LHCN-M2 (cell line): ENCODE results near the gene ABR. TPM values are rescaled to one million over a fixed set of nuclear protein-coding genes. Genes with fewer than 3 reads are reported as not detected.

ENCODE experiments used
- DNase-seq: peaks from one replicate; pipeline ENCODE4 v3.0.0-alpha.2; 2012; ENCODE audit warnings: low read depth
- total RNA-seq: library from RNA; depleted of rRNA; stranded (reverse); fragments of >200 nt; gene quantifications from 2 replicates; pipeline ENCODE4 v1.2.3, GENCODE V29; 2014; rRNA removed

Gene ABR
- total RNA-seq, 1 experiment from 2014 or later, result 79.6 TPM

DNA sequence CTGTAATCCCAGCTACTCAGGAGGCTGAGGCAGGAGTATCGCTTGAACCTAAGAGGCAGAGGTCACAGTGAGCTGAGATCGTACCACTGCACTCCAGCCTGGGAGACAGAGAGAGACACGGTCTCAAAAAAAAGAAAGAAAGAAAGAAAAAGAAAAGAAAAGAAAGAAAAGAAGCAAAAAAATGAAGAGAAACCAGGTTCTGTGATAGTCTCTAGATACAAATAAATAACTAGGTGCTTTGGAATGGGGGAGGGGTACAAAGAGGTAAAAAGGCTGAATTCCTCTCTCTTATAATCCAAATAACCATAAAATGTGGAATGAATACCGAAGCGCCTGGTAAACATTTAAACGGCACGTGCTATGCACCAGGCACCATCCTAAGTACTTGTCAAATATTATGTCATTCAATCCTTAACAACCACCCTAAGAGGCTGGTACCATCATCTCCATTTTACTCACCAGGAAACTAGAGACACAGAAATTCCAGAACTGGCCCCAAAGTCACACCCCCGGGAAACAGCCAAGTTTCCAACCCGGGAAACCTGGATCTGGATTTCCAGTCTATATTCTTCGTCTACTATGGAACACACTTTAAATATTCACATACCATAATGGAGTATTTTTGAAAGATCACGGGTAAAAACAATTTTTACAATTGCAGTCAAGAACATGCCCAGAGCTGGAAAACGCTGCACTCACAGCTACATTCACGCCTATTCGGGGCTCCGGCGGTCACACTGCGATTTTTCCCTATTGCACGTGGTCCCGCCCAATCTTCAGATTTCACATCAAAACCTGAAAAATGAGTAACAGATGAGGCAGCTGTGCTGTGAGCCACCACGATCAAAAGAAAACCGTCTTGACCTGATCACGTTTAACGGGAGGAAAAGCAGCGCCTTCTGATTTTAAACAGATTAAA, 210.7 kb downstream of the ABR start:
- peak; percentile 59 for DNase-seq

DNA sequence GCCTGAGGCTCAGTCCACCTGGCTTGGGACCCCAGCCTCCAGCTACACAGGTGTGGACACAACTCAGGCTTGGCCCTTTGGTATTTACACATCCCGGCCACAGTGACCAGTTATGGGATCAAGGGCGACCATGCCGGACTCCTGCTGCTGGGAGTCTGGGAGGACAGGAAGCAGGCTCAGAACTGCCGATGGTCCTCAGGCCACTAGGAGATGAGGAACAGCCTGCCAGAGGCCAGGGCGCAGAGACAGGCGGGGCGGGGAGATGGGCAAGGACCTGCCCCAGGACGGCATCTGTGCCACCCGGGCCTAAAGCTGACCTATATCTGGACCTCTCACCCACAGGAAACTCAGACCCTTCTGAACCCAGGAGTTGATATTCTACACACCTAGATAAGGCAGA, 212.7 kb downstream of the ABR start:
- DNase-seq, result no peak

DNA sequence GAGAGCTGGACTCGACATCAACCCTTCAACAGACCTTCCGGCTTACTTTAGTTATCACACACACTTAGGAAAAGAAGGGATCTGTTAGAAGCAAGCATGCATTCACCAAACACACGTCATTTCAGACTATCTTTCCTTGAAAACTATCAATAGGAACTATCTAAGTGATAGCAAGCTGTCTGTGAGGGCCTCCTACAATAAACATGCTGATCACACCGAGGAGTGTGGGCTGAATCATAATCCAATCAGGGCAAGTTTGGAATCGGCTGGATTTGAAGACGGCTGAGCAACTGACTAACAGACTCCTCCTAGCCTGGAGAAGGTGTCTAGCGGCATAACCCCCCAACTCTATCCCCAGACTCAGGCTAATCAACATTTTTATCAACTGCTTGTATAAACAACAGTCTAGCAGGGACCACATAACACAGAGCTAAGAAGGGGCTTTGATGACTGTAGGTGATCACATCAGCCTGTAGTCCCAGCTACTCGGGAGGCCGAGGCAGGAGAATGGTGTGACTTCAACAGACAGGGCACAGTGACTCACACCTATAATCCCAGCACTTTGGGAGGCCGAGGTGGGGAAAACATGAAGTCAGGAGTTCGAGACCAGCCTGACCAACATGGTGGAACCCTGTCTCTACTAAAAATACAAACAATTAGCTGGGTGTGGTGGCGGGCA, 214.3 kb downstream of the ABR start:
- no peak for DNase-seq

GRCh38 chr17:964876-965275, 214.9 kb downstream of the ABR start:
- no peak for DNase-seq

GRCh38 chr17:962670-963069, 217.1 kb downstream of the ABR start:
- no peak for DNase-seq

- no peak for DNase-seq
Measured at GRCh38 chr17:962166-962565, 217.6 kb downstream of the ABR start.

DNA sequence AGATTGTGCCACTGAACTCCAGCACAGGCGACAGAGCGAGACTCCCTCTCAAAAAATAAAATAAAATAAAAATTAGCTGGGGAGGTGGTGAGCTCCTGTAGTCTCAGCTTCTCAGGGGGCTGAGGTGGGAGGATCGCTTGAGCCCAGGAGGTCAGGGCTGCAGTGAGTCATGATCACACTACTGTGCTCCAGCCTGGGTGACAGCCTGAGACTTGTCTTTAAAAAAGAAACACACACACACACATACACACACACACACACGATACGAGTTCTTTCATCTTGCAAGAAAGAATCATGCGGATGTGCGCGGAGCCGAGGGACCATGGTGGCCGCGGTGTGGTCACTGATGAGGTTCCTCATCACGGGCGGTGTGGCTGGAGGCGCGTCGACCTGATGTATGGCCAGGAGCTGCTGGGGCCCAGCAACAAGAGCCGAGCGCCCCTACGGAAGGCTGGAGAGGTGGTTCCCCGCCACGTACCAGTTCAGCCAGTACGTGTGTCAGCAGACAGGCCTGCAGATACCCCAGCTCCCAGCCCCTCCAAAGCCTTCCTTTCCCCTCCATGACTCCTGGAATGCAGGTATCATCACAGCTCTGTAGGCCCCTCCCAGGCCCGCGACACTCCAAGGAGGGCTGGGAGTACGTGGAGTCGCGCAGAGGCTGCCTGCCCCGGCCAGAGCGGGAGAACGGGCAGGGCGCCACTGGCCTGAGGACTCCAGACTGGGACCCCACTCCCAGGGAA, 220.9 kb downstream of the ABR start:
- DNase-seq, result no peak

DNA sequence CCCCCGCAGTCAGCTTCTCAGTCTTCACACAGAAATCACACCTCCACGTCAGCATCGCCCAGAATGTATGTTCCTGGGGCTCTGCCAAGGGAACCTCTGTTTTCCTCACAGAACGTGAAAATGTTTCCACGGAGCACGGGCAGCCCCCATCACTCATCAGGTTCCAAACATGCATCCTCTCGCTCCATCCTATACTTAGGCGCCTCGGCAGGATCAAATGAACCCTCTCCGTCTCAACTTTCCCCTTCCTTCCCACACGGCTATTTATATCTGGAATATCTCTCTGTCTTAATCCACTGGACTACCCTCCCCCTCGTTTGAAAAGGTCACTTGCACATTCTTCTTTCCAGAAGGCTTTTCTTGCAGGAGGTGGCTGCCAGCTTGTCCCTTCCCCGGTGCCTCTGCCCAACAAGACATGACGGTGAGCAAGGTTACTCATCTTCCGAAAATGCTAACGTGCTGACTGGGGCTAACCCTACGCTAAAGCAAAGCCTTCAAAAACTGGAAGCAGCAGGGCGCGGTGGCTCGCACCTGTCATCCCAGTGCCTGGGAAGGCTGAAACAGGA, 221.8 kb downstream of the ABR start:
- no peak for DNase-seq

DNA sequence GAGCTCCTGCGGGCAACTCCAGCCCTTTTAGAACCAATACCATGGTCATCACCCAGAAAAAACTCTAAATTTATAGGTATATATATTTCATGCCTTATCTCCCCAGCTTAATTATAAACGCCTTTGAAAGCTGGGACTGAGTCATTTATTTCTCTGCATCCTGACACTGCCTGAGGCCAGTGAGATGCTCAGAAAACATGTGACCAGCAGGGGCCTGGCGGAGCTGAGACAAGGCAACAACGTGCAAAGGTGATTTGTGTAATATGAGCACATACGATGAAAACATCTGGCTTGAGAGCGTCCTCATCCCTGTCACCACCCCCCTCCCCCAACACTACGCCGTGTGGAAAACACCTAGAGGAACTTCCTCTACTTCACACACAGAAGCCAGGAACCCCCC, 222.9 kb downstream of the ABR start:
- no peak for DNase-seq

DNA sequence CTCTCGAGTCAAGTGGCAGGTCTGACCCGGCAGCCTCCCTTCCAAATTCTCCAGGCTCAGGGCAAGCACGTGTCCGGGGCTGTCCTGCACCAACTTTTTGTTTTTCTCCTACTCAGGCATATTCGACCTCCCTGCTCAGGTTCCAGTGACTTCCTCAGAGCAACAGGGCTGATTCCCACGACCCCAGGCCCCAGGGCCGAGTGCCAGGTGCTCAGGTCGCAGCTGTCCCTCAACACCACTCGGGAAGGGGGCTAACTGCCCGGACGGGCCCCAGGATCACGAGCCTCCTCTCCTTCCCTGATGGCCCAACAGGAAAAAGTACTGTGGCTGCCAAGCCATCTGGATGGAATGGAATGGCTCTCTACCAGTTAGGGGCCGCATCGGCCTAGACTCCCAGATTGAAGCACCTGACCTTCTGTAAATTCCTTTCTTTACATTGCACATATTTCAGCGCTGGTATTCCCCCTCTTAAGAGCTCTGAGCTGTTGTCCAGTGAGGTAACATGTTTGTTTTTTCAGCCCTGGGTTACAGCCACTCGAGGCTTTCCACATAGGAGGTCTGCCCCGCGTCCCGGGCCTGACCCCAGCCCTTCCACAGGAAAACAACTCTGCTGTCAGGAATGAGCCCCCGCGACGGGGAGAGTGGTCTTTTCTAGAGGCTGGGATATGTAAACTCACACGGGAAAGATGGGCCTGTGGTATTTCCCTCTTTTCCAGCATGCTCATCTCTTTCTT, 225.2 kb downstream of the ABR start:
- no peak for DNase-seq

DNA sequence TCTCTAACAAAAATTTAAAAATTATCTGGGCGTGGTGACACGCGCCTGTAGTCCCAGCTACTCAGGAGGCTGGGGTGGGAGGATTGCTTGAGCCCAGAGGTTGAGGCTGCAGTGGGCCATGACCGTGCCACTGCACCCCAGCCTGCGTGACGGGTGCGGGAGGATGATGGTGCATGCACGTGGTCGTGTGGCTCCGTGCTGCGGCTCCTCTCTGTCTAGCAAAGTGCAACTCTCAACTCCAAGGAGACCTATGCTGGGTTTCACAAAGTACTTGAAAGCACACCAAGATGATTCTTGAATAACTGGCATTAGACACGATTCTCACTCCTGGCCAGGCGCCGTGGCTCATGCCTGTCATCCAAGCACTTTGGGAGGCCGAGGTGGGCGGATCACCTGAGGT, 226.0 kb downstream of the ABR start:
- DNase-seq, result no peak

Other genes with a start within 250 kb of the ABR start
- gene NXN, start 200.2 kb downstream of the ABR start, total RNA-seq, result 9.6 and 12.9 TPM in 2 replicates
- 24.6 and 29.2 TPM in 2 replicates for gene TIMM22, start 182.9 kb downstream of the ABR start, total RNA-seq
- not detected in 2 replicates for gene BHLHA9, start 90.5 kb upstream of the ABR start, total RNA-seq
- not detected in 2 replicates for gene TRARG1, start 99.7 kb upstream of the ABR start, total RNA-seq
- gene YWHAE, start 220.2 kb upstream of the ABR start, total RNA-seq, result 605 and 722 TPM in 2 replicates